ENCODE measurements around the gene PLXNA4.

PLXNA4 gene

DNA sequence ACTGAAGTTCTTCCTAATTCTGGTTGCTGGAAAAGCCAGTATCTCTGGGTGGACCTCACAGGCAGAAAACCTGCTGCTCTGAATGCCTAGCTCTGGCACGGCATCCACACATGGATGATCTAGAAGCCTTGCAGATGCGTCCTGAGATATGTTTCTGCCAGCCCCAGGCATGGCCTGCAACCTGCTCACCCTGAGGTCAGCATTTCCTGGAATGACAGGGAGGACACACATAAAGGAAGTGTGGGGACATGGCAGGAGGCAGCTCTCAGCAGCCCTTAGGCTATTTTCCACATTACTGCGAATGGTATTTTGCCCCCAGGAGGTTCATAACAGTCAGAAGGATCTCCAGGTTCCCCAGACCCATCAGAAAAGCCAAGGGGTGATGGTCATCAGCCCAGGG lies 23.2 kb downstream of the PLXNA4 start:
- DNase-seq (ENCODE audit: low spot score): no peak
- TF ChIP-seq, protein P1, sequence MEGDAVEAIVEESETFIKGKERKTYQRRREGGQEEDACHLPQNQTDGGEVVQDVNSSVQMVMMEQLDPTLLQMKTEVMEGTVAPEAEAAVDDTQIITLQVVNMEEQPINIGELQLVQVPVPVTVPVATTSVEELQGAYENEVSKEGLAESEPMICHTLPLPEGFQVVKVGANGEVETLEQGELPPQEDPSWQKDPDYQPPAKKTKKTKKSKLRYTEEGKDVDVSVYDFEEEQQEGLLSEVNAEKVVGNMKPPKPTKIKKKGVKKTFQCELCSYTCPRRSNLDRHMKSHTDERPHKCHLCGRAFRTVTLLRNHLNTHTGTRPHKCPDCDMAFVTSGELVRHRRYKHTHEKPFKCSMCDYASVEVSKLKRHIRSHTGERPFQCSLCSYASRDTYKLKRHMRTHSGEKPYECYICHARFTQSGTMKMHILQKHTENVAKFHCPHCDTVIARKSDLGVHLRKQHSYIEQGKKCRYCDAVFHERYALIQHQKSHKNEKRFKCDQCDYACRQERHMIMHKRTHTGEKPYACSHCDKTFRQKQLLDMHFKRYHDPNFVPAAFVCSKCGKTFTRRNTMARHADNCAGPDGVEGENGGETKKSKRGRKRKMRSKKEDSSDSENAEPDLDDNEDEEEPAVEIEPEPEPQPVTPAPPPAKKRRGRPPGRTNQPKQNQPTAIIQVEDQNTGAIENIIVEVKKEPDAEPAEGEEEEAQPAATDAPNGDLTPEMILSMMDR (IDR thresholded peaks at IDR 0.05; ENCODE audit: extremely low read depth, missing control alignments): no peak

DNA sequence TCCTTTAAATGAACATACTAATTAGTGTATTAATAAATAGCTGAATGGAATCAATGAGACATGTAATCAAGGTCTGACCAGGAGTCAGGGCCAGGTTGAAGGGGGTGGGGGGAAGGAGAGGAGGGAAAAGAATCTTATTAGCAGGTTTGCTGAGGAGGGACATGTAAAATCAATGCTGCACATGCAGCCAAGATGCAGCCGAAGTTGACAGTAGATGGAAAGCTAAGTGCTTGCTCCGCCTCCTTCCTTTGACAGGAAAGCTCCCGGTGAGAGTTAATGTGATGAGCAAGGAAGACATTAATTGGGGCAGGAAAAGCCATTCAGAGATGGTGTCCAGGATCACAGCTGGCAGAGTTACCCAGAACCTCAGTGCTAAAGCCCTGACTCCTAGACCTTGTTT lies 24.4 kb downstream of the PLXNA4 start:
- DNase-seq (ENCODE audit: low spot score): no peak

DNA sequence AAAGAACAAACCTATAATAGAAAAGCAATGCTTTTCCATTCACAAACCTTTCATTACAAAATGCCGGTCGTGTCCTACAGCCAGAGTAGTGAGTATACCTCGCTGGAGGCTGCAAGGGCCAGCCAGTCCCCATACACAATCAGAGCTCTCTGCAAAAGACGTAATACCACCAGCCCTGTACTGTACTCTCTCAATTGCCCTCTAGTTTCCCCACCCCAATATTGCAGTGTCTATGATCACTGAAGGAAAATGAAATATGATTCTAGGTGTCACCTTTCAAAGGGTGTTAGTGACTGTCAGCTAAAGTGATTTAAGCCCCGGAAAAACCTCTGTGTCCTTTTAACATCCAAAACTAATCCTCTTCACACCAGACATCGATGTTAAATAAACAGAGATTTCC lies 24.8 kb downstream of the PLXNA4 start:
- TF ChIP-seq, protein P1 (IDR thresholded peaks at IDR 0.05; ENCODE audit: extremely low read depth, missing control alignments): no peak
- DNase-seq (ENCODE audit: low spot score): no peak

More for the DNA sequence above, 24.4 kb downstream of the PLXNA4 start:
- TF ChIP-seq, protein P1 (IDR thresholded peaks at IDR 0.05; ENCODE audit: extremely low read depth, missing control alignments): no peak

DNA sequence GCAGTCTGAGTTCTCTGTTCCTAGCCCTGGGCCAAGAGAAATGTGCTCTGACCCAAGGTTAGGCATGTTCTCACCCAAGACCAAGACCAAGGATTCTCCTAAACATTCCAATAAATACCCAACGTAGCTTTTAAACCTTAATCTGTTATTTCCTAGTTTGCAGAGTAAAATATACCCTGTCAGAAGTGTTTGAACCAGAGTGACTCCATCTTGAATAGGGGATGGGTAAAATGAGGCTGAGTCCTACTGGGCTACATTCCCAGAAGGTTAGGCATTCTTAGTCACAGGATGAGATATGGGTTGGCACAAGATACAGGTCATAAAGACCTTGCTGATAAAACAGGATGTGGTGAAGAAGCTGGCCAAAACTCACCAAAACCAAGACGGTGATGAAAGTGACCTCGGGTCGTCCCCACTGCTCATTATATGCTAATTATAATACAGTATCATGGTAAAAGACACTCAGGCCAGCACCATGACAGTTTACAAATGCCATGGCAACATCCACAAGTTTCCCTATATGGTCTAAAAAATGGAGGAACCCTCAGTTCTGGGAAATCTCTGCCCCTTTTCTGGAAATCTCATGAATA lies 27.7 kb downstream of the PLXNA4 start:
- TF ChIP-seq, protein P1 (IDR thresholded peaks at IDR 0.05; ENCODE audit: extremely low read depth, missing control alignments): no peak
- DNase-seq (ENCODE audit: low spot score): no peak

DNA sequence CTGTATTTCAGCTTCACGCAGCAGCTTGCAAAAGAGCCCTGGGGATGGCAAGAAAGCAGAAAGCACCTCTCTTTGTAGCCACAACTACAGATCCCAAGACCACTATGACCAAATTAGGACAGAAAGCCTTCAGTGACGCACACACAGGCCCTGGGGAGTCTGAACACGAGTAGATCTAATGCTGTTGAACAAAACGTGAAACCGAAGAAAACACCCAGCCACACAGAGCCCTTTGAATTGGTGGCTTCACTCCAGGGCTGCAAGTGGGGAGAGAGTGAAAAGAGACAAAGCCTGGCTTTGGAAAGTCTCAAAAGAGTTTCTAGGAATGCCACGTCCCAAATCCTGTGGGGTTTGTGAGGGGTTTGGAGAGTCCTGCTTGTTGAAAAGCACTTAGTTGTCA lies 28.4 kb downstream of the PLXNA4 start:
- no peak for DNase-seq (ENCODE audit: low spot score)
- TF ChIP-seq, protein P1 (IDR thresholded peaks at IDR 0.05; ENCODE audit: extremely low read depth, missing control alignments): no peak

DNA sequence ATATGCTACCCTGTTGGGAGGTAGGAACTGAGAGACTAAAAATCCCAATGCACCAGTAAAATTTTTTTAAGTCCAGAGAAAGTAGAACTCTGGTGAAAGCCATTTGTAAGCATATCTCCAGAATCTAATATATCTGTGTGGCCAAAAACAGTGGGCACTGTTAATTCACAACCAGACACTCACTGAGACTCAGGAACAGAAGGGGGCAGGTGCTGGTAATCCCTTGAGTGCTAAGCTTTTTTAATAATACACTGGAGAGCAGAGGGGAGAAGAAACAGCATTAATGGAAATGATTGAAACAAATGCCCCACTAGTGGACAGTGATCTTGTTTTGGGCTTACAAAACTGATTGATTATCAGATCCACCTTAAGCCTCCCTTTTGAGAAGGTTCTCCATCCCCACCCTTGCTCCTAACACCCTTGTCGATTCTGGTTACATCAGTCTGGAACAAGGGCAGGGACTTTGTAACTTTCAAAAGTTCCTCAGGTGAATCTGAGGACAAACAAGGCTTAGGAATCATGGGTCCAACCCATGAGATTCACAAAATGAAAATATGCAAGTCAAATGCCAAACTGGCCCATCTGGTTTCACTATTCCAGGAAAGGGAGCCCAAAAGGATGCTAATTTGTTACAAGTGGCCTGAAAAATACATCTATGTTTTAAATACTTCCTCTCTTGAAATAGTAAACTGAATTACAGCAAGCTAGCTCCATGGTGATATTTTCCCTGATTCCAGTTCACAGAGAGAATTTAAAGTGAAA lies 29.7 kb downstream of the PLXNA4 start:
- no peak for DNase-seq (ENCODE audit: low spot score)
- TF ChIP-seq, protein P1 (IDR thresholded peaks at IDR 0.05; ENCODE audit: extremely low read depth, missing control alignments): no peak

DNA sequence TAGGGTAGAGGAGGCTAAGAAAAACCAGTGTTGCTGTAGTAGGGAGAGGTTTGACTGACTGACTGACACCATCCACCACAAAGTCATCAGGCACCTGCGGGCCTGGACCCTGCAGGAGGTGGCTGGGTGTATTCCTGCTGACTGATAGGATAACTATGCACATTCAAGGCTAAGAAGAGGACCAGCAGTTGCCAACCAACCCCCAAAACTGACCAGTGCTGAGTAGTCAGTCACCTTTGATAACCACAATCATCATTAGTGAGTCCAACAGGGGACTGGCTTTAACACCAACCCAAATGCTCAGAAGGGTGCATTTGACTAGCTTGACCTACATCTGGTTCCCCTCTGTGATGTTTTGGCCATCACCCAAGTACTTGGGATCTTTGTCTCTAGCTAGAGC lies 30.5 kb downstream of the PLXNA4 start:
- DNase-seq (ENCODE audit: low spot score): no peak
- TF ChIP-seq, protein P1 (IDR thresholded peaks at IDR 0.05; ENCODE audit: extremely low read depth, missing control alignments): no peak

Measured in GM20000 (cell line).